ENCODE data around the gene CRY2. TPM values are rescaled to one million over a fixed set of nuclear protein-coding genes. Genes with fewer than 3 reads are reported as not detected.

CRY2 gene
- polyA plus RNA-seq, 1 donor (not counting 4 experiments of a cell fraction or from before 2014, with no cell fraction given), result 7.9 TPM

DNA sequence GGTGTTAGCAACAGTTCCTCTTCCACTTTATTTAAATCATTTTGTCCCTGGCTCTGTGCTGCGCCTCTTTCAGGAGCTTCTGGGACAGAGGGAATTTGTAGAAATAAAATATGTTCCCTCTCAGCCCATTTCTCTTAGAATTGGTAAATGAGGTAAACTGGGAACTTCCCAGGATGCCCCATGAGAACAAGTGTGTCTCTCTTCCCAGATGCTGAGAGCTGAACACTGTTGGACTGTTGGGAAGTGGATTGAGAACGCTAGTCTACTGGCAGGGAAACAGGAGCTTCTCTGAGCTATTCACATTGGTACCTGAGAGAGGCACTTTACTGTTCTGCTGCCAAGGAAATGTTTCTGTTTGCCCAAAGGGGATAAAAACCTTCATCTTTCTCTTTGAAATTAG is 4.0 kb downstream of the CRY2 start:
- H3K79me2 ChIP-seq (ENCODE audit: control insufficient read depth, insufficient read depth, low read length), result peaks cover 33% of the 10 kb centered on the region
- no peak for DNase-seq (ENCODE audit: low read depth, low spot score)
- dilution Hi-C loops (cut with MboI; ENCODE audit: extremely low pct_ligation_motif_present, low sequenced_read_pairs), result no loop called here

DNA sequence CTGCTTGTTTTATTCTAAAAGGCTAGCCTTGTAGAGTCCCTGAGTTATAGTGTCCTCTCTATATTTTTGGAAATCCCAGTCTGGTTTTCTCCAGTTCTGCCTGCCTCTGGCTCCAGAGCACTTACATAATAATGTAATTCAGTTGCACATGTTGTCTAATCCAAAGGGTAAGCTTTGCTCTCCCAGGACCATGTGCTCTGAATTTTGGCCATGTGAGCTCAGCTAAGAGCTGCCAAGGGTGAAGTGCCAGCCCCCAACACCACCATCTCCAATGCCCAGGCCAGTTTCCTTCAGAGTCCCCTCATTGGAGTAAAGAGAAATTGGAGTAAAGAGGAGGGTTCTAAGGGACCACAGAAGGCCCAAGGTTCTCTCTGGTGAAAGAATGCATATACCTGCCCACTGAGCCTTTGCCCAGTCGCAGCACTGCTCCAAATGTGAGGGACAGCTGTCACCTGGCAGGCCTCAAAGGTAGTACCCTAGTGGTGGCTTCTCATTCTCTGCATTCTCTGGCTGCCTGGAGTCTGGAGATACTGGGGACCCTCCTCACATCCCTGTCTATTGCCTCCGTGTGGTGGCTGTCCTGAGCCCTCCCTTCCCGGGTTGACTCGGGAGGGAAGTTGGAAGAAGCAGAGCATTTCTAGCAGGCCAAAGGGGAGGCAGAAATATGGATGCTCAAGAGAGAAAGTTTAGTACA is 4.9 kb downstream of the CRY2 start:
- Histone ChIP-seq H3K9me3 (ENCODE audit: control insufficient read depth, low read depth, low read length) (no peaks in the 10 kb centered on the region), H3K36me3 (ENCODE audit: control insufficient read depth in 2 of 2, extremely low read depth in 1 of 2, insufficient read depth in 2 of 2, low read length in 2 of 2) (peaks cover 3 to 9% of the 10 kb centered on the region in 2 experiments), H3K79me2 (ENCODE audit: control insufficient read depth, insufficient read depth, low read length) (peaks cover 33% of the 10 kb centered on the region), H3K27me3 (ENCODE audit: control insufficient read depth, extremely low read depth, insufficient read depth, low read length) (no peaks in the 10 kb centered on the region), H3K4me1 (ENCODE audit: control insufficient read depth, extremely low read depth, insufficient read depth, low read length) (peaks cover 9% of the 10 kb centered on the region), H3K4me2 (ENCODE audit: control insufficient read depth, extremely low read depth, insufficient read depth, low read depth, low read length) (no peak overlapping the region), H3K9me1 (ENCODE audit: control insufficient read depth, extremely low read depth, insufficient read depth, low read length) (no peaks in the 10 kb centered on the region), H3K27ac (ENCODE audit: control insufficient read depth, insufficient read depth, low read length) (no peak overlapping the region), H3K9ac (ENCODE audit: control insufficient read depth, extremely low read depth, insufficient read depth, low read length) (no peak overlapping the region), H4K20me1 (ENCODE audit: control insufficient read depth, extremely low read depth, insufficient read depth, low read length) (no peaks in the 10 kb centered on the region), H2AFZ (ENCODE audit: control insufficient read depth, low read length) (no peak overlapping the region), H3K4me3 (ENCODE audit: control insufficient read depth in 2 of 3, extremely low read depth in 1 of 3, insufficient read depth in 2 of 3, low read depth in 1 of 3, low read length in 3 of 3) (no peak overlapping the region)
- TF ChIP-seq, protein P1, sequence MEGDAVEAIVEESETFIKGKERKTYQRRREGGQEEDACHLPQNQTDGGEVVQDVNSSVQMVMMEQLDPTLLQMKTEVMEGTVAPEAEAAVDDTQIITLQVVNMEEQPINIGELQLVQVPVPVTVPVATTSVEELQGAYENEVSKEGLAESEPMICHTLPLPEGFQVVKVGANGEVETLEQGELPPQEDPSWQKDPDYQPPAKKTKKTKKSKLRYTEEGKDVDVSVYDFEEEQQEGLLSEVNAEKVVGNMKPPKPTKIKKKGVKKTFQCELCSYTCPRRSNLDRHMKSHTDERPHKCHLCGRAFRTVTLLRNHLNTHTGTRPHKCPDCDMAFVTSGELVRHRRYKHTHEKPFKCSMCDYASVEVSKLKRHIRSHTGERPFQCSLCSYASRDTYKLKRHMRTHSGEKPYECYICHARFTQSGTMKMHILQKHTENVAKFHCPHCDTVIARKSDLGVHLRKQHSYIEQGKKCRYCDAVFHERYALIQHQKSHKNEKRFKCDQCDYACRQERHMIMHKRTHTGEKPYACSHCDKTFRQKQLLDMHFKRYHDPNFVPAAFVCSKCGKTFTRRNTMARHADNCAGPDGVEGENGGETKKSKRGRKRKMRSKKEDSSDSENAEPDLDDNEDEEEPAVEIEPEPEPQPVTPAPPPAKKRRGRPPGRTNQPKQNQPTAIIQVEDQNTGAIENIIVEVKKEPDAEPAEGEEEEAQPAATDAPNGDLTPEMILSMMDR (optimal IDR thresholded peaks at IDR 0.05 in 1 of 3, IDR thresholded peaks at IDR 0.05 in 1 of 3, conservative IDR thresholded peaks at IDR 0.05 in 1 of 3; ENCODE audit: extremely low read depth in 1 of 3, insufficient read depth in 2 of 3, low read length in 3 of 3), result no peak
- no peak for TF ChIP-seq EZH2 (IDR thresholded peaks at IDR 0.05; ENCODE audit: low read length)
- FAIRE-seq, result no peak
- DNase-seq (ENCODE audit: low read depth, low spot score), result no peak
- dilution Hi-C loops (cut with MboI; ENCODE audit: extremely low pct_ligation_motif_present, low sequenced_read_pairs), result no loop called here

More for the DNA sequence above, 4.0 kb downstream of the CRY2 start:
- Histone ChIP-seq H3K9me3 (ENCODE audit: control insufficient read depth, low read depth, low read length) (no peaks in the 10 kb centered on the region), H3K9me1 (ENCODE audit: control insufficient read depth, extremely low read depth, insufficient read depth, low read length) (no peaks in the 10 kb centered on the region), H4K20me1 (ENCODE audit: control insufficient read depth, extremely low read depth, insufficient read depth, low read length) (no peaks in the 10 kb centered on the region), H3K27ac (ENCODE audit: control insufficient read depth, insufficient read depth, low read length) (no peak overlapping the region), H3K4me3 (ENCODE audit: control insufficient read depth in 2 of 3, extremely low read depth in 1 of 3, insufficient read depth in 2 of 3, low read depth in 1 of 3, low read length in 3 of 3) (no peak overlapping the region), H3K4me2 (ENCODE audit: control insufficient read depth, extremely low read depth, insufficient read depth, low read depth, low read length) (no peak overlapping the region), H3K4me1 (ENCODE audit: control insufficient read depth, extremely low read depth, insufficient read depth, low read length) (peaks cover 13% of the 10 kb centered on the region), H3K27me3 (ENCODE audit: control insufficient read depth, extremely low read depth, insufficient read depth, low read length) (no peaks in the 10 kb centered on the region), H3K9ac (ENCODE audit: control insufficient read depth, extremely low read depth, insufficient read depth, low read length) (no peak overlapping the region), H3K36me3 (ENCODE audit: control insufficient read depth in 2 of 2, extremely low read depth in 1 of 2, insufficient read depth in 2 of 2, low read length in 2 of 2) (peaks cover 0 to 4% of the 10 kb centered on the region in 2 experiments), H2AFZ (ENCODE audit: control insufficient read depth, low read length) (no peak overlapping the region)
- TF ChIP-seq EZH2 (IDR thresholded peaks at IDR 0.05; ENCODE audit: low read length), result no peak
- TF ChIP-seq, protein P1 (optimal IDR thresholded peaks at IDR 0.05 in 1 of 3, IDR thresholded peaks at IDR 0.05 in 1 of 3, conservative IDR thresholded peaks at IDR 0.05 in 1 of 3; ENCODE audit: extremely low read depth in 1 of 3, insufficient read depth in 2 of 3, low read length in 3 of 3), result no peak
- no peak for FAIRE-seq
